Activated CD4-positive, alpha-beta T cell treated with anti-CD3 and anti-CD28 coated beads, Interleukin-2, Interleukin-4, amounts not matched to agents 100 ng/mL and 50 ng/mL, durations not matched to agents 16 hours and 8 hours (primary cell): ENCODE results near the gene KRT28.

Experiments used
- DNase-seq: peaks from one replicate; pipeline ENCODE4 v3.0.0-alpha.2; 2020; ENCODE audit warnings: low spot score

KRT28 gene, protein sequence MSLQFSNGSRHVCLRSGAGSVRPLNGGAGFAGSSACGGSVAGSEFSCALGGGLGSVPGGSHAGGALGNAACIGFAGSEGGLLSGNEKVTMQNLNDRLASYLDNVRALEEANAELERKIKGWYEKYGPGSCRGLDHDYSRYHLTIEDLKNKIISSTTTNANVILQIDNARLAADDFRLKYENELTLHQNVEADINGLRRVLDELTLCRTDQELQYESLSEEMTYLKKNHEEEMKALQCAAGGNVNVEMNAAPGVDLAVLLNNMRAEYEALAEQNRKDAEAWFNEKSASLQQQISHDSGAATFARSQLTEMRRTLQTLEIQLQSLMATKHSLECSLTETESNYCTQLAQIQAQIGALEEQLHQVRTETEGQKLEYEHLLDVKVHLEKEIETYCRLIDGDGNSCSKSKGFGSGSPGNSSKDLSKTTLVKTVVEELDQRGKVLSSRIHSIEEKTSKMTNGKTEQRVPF

DNA sequence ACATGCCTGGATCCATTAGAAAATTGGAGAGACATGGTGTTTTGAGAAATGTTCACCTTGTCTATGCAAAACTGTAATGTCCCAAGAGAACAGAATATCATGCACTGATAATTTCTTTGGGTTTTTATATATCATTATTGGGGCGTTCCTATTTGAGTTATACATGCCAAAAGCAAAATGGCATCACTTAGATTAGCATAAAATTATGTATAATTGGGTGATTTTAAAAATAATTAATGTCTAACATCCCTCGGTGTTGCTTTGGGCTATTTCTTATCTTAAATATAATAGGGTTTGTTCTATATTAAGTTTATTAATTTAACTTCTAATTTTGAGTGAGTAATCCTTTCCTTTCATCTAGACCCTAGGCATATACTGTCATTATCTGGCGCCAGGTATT, at the start of gene KRT28:
TSS of gene KRT28 (minus strand) at position 101 of the 400 bp plus-strand sequence. CDS start at position 35, 66 bp downstream.
- DNase-seq, result no peak

DNA sequence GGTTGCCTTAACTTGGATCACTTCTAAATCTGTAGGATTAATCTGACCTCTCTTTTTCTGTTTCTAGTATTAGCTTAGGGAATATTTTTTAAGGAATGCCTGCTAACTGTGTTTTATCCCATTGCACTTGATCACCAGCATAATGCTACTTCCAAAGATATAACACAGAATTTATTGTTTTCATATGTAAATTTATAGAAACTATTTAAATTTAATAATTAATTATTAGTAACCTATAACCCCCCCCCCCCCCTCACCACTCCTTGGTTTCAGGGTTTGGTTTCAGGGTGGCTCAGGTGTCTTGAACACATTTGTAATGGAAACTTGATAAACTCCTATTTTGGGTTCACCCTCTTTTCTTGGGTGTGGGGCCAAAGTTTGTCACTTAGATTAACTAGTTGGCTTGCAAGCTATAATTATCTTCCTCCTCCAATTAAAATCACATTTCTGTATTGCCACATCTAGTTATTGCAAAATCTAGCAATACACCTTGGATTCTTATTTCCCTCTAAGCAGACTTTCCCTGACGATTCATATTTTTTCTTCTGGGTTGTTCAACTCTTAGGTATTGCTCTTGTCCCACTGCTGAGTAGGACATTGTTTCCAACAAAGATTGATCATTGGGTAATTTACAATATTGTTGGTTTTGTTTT, 49.0 kb upstream of the KRT28 start:
- no peak for DNase-seq

DNA sequence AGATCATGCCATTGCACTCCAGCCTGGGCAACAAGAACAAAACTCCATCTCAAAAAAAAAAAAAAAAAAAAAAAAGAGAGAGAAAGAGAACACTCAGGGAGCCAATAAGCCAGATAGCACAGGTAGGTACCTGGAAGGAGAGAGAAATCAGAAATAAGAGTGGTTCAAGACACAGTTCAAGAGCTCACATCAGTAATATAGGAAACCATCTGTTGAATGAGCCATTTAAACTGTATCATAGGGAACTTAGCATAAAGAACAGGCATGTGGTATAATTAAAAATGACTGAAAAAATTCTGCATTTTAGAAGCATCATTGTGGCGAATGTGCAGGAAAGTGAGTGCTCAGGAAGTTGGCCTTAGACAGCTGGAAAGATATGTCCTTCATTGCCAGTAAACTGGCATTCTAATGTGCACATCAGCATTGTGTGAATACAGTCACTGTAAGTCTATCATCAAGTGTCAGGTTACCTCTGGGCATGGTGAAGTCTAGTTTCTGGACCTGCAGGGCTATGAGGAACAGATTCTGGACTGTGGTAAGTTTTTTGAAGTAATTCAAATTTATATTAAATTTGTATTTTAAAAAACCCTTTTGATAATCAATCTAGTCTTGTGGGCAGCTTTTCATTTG, 46.9 kb upstream of the KRT28 start:
- DNase-seq, result no peak

DNA sequence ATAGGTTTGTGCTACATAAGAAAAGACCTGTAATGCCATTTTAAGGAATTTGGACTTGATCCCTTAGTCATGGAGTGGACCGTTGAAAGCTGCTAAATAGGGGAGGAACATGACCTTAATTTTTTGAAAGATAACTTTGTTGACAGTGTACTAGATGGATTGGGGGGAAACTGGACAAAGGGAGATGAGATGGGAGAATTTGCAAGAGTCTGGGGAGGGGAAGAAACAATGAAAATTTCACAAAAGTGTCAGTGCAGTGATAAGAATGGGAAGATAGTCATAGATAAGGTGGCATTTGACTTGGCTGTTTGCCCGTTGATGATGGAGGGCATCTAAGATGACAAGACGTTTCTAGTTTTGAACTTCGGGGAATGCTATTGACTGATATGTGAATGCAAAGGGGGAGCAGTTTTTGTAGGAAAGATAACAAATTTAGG, 44.9 kb upstream of the KRT28 start:
- no peak for DNase-seq

DNA sequence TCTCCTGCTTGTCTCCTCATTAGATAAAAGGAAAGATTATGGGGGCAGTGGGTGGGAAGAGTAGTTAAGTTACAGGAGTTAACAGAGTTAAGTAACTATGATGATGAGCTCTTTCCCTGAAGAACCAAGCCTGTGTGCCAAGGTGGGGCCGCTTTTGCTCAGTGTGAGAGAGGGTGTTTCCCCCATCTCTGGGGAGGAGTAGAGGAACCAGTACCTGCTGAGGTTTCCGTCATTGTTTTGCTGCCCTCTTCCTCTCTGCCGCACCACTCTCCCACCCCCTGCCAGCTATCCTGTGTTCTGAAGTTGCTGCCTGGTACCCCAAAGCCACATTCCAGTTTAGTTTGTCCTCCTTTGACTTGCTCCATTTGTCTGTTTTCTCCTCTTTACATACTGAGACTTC, 43.5 kb upstream of the KRT28 start:
- DNase-seq, result no peak

DNA sequence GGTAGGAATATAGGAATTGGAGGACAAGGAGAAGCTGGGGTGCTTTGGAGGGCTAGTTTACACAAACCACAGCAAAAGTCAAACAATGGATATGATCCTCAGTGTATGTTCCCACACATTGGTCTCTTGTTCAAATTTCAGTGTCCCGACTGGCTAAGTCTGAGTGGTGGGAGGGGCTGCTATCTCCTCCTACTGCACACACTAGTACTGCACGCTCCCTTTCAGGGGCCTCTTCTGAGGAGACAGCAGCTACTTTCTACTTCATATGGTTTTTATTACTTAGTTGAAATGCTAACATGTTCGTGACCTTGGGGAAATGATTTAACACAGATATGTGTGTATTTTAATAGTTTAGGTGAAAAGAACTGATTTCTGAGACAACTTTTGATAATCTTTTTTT, 41.5 kb upstream of the KRT28 start:
- no peak for DNase-seq

DNA sequence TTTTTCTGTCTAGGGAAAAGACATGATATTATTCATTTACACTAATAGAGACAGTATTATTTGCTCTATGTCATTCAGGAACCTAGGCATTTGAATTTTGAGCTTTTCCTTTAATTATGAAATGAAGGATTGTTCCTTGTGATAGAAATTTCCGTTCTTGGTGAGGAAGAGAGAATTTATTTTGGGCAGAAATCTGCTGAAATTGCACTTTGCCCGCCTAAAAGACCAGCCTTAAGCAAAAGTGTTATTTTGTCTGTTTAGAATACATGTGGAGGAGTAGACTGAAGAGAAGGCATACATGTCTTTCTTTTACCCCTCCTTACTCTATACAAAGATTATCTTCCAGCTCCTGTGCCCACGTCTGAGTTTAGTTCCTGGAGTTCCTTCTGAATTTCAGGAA, 39.4 kb upstream of the KRT28 start:
- no peak for DNase-seq

DNA sequence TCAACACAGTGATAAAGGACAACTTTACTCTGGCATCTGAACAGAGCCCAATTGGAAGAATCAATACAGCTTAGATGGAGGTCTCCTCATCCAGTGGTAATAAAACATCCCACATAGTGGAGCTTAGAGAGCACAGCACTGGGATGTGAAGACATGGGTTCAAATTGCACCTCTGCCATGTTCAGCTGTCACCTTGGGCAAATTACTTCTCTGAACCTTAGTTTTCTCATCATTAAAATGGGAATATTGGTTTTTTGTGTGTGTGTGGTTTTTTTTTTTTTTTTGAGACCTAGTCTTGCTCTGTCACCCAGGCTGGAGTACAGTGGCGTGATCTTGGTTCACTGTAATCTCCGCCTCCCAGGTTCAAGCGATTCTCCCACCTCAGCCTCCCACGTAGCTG, 36.3 kb upstream of the KRT28 start:
- DNase-seq, result no peak

DNA sequence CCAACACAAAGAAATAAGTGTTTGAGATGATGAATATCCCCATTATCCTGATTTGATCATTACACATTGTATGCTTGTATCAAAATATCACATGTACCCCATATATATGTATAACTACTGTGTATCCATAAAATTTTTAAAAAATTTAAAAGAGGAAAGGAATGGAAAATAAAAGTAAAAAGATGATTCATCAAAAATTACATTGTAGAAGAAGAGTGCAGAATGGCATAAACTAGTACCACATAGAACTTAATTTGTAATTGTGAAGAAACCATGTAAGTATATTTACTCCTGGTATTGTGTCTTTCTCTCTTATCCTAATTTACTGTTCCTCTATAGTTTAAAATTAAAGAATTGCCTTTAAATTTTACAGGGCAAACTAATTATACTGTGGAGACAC, 34.1 kb upstream of the KRT28 start:
- no peak for DNase-seq

DNA sequence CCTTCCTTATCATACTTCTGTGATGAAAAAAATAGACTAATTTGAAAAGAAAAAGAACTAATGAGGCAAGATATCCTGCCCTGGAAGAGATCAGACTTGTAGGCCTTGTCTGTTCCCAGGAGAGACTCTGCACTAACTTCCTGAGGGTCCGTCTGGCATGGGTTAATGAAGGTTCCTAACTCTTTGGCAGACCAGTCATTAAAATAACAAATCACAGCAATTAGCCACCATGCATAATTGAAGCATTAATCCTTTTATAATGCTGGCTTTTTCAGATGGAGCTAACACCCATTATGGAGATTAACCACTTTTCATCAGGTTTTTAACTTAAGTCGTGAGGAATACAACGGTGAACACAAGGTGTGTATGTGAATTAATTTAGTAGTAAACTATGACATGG, 33.1 kb upstream of the KRT28 start:
- DNase-seq, result no peak

DNA sequence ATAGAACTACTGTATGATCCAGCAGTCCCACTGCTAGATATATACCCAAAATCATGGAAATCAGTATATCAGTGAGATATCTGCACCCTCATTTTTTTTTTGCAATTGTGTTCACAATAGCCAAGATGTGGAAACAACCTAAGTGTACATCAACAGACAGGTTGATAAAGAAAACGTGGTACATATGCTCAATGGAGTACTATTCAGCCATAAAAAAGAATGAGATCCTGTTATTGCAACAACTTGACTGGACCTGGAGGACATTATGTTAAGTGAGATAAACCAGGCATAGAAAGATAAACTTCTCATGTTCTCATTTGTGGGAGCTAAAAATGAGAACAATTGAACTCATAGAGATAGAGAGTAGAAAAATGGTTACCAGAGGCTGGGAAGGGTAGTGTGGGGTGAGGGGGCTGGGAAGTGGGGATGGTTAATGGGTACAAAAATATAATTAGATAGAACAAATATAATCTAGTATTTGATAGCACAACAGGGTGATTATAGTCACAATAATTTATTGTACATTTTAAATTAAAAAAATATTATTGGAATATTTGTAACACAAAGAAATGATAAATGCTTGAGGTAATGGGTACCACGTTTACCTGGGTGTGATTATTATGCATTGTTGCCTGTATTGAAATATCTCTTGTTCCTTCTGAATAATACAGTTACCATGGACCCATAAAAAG, 30.5 kb upstream of the KRT28 start:
- DNase-seq, result no peak

DNA sequence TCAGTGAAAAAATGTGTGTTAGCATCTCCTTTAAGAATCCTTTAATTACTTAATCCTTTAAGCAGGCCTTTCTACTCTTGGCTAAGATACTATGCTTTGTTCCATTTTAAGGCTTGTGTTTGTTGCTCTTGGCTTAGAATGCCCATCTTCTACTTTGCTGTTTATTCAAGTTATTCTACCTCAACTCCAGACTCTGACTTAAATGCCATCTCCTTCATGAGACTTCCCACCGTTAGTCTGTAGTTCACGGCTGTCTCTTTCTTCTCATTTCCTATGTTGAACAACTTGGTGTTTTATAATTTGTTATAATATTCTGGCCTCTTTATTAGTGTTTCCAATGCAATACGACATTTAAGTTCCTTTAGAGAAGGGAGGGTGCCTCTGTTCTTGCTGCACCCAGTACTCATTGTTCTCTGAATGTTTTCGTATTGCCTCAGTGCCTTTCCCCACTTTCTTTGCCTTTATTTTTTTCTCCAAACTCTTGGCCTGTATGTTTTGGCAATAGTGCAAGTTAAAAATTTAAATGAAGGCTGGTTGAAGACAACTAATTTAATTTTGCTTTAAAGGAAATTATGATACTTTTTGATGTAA, 28.8 kb upstream of the KRT28 start:
- DNase-seq, result no peak

DNA sequence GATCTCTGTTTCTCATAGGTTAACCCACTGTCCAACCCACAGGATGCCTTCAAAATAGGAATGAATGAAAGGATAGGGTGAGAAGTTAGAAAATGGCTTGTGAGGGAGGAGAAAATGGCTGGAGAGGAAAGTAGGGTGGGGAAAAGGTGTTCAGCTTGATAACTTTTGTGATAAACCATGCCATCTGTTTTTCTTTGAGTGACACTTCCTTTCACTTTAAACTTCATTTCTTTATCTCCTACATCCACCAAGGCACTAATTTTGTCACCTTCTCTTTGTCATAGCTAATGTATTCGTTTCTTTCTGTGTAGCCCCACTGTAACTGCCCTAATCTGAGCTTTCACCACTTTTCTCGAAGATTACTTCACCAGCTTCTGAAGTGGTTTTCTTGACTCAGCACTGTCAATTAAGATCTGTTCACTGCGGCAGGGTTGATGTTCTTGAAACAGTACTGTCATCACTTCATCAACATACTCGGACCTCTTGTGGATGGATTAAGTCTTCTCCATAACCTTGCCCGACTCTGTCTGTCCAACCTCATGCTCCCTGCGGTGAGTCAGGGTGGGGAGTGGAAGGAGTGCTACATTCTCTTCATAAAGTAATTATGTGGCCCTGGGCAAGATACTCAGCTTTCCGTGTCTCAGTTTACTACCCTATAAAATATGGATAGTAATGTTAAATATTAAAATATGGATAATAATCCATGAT, 28.1 kb upstream of the KRT28 start:
- peak; percentile 23 for DNase-seq

DNA sequence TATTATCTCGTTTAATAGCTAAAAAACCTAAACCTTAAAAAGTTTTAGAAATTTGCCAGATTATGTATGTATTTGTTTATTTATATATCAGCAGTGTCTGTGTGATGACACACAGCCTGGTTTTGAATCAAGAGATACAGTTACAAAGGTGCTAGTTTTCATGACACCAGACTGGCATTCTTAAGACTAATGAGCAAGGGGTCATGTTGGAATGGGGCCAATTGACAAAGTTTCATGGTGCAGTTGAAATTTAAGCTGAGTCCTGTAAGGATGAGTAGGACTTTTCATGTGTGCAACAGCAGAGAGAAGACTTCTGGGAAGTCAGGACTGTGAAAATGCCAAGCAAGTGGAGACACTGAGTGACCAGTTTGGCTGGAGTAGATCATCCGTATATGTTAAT, 25.8 kb upstream of the KRT28 start:
- no peak for DNase-seq

DNA sequence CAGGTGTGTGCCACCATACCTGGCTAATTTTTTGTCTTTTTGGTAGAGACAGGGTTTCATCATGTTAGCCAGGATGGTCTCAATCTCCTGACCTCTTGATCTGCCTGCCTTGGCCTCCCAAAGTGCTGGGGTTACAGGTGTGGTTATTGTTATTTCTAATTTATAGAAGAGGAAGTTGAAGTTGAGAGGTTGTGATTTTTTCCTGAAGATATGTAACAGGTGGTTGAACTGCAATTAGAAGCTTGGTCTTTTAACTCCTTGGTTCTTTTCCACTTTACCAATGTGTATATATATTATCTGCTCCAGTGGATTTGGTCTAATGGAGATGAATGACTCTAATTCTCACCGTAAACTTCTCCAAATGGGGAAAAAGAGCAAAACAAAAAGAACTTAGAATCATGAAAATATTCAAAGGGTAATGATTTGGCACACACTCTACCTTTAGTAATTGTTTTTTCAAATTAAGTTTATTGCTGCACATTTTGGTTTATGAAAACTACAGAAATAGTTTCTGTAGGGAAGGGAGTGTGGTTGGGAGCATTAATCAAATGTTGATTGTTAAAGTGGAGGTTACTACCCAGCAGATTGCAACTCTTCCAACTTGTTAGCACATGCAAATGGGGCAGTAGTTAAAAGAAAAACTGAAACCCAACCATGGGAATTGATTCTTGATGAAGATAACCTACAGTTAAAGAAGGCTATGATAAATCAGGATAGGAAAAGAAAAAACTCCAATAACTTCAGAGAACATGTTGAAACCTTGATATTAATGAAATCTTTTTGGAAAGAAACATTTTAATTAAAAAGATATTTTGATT, 24.5 kb upstream of the KRT28 start:
- no peak for DNase-seq

DNA sequence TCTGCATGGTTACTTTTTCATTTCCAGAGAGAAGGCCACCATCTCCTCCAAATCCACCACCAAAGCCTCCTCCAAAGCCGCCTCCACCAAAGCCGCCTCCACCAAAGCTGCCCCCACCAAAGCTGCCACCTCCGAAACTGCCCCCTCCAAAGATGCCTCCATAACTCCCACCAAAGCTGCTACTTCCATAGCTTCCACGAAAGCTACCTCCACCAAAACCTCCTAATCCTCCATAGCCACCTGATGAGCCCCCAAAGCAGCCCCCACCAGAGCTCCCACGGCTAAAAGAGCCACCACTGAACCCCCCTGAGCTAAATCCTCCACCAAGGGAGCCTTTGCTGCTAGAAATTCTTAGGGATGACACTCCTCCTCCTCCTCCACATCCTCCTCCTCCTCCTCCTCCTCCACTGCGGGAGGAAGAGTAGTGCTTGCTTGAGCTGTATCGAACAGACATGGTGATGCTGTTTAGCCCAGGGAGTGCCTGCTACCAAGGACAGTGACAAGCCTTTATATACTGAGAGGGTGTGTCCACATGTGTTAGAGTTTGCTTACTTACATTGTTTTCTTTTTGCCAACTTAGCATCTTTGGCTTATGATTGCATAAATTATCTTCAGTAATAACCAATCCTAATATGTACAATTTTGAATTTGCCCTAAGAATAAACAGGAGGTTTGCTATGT, 22.5 kb upstream of the KRT28 start, which contains the start of gene KRT10:
TSS of gene KRT10 (minus strand) at position 483 of the 681 bp plus-strand sequence. CDS start at position 454, 29 bp downstream.
- DNase-seq, result no peak

DNA sequence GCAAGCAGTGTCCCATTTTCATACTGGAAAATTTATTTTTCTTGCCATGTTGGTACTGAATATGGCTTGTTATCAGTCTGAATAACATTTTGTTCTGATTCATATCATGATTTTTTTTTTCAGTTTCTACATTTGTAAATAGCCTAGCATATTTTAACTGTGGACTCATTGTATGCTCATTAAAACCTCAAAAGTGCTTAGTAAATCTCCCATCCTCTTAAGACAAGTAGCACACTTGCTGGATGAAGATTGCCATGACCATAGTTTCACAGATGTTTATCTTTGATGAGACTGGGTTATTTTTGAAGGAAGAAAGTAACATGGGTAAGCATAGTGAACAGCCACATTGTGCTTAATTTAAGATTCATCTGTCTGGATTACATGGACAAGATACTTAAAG, 21.8 kb upstream of the KRT28 start:
- no peak for DNase-seq

DNA sequence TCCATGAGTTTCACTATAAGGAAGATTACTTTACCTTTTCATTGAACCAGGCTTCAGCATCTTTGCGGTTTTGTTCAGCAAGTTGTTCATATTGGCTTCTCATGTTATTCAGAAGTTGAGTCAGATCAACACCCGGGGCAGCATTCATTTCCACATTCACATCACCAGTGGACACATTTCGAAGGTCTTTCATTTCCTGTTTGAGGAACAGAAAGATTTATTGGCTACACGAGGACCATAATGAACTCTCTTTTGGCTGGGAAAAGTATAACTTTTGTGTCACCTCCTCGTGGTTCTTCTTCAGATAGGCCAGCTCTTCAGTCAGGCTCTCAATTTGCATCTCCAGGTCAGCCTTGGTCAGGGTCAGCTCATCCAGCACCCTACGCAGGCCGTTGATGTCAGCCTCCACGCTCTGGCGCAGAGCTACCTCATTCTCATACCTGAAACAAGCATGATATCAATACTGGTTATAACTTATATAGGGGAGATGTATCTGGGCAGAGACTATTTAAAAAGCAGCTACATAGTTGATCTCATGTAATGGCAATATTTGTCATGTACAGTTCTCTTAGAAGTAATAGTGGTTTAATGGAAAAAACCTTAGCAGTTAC, 20.6 kb upstream of the KRT28 start:
- peak; percentile 53 for DNase-seq

DNA sequence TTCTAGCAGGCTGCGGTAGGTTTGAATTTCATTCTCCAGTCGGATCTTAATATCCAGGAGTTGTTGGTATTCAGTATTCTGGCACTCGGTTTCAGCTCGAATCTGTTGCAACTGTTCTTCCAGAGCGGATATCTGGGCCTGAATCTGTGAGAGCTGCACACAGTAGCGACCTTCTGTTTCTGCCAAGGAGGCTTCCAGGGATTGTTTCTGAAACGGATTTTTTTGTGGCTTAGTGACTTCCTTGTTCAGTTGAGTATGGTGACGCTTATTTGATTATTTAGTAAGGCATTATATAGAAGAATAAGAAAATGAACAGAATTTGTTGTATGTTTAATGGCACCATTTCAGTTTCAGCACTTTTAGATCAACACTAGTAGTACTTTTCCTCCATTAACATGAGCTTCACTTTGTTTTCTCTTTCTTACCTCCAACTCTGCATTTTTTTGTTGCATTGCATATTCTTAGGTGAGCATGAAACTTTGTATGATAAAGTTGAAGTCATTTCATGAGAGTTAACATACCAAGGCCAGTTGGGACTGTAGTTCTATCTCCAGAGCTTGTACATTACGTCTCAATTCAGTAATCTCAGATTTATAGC, 19.9 kb upstream of the KRT28 start:
- no peak for DNase-seq
